Breast epithelium (tissue), 3 donors: ENCODE results near the gene HOXC11.

Experiments
- CTCF ChIP-seq, 3 donors: fragments of 450-650 bp; IDR thresholded peaks; one replicate each; pipeline ENCODE4 v1.5.1; 2016 to 2017; ENCODE audit warnings: antibody characterized with exemption in 3 of 3, mild to moderate bottlenecking in 3 of 3, moderate library complexity in 3 of 3
- POLR2A ChIP-seq: fragments of 450-650 bp; IDR thresholded peaks from one replicate; pipeline ENCODE4 v1.6.1; 2016; ENCODE audit warnings: antibody characterized with exemption, mild to moderate bottlenecking, moderate library complexity

GRCh38 chr12:53997204-53998109, 24.5 kb downstream of the HOXC11 start:
- TF ChIP-seq POLR2A, result no peak
- TF ChIP-seq CTCF (IDR thresholded peaks at IDR 0.05), result no peak
